Astrocyte (in vitro differentiated cells and primary cell): ENCODE measurements around the gene DGKI. TPM values are rescaled to one million over a fixed set of nuclear protein-coding genes. Genes with fewer than 3 reads are reported as not detected.
A peak's percentile ranks its signal among the peaks of the same experiment; 100 is the strongest.

Source experiments
- DNase-seq: peaks from one replicate; pipeline ENCODE4 v3.0.0-alpha.2; 2010; ENCODE audit warnings: low read depth
- FAIRE-seq: peaks from 2 replicates; lab custom pipeline; 2011; peaks lifted over from hg19 to GRCh38; lab: Jason Lieb, UNC
- H2AFZ ChIP-seq: 2 replicates; pipeline ENCODE4 v1.6.0; 2012; ENCODE audit warnings: low read depth, low read length, inconsistent platforms
- H3K27ac ChIP-seq: 2 replicates; pipeline ENCODE4 v1.5.1; 2011; ENCODE audit warnings: low read depth, low read length, inconsistent platforms
- H3K27me3 ChIP-seq: 2 replicates; pipeline ENCODE4 v1.6.0; 2011; ENCODE audit warnings: low read length, inconsistent platforms; ENCODE audit not compliant: insufficient read depth
- H3K36me3 ChIP-seq: 2 replicates; pipeline ENCODE4 v1.5.1; 2011; ENCODE audit warnings: low read length, inconsistent platforms; ENCODE audit not compliant: insufficient read depth
- H3K4me1 ChIP-seq: 2 replicates; pipeline ENCODE4 v1.5.1; 2011; ENCODE audit warnings: low read length, inconsistent platforms; ENCODE audit not compliant: insufficient read depth
- H3K4me2 ChIP-seq: 2 replicates; pipeline ENCODE4 v1.6.0; 2012; ENCODE audit warnings: low read length, inconsistent platforms
- H3K4me3 ChIP-seq: 2 replicates; pipeline ENCODE4 v1.5.1; 2011; ENCODE audit warnings: low read depth, mild to moderate bottlenecking, low read length, inconsistent platforms; ENCODE audit not compliant: insufficient read depth
- H3K79me2 ChIP-seq: 2 replicates; pipeline ENCODE4 v1.6.0; 2012; ENCODE audit warnings: mild to moderate bottlenecking, low read length, inconsistent platforms; ENCODE audit not compliant: insufficient read depth
- H3K9ac ChIP-seq: 2 replicates; pipeline ENCODE4 v1.6.0; 2012; ENCODE audit warnings: mild to moderate bottlenecking, low read length, inconsistent platforms
- H3K9me3 ChIP-seq: 2 replicates; pipeline ENCODE4 v1.5.1; 2012; ENCODE audit warnings: low read depth, mild to moderate bottlenecking, low read length, inconsistent platforms; ENCODE audit not compliant: insufficient read depth
- H4K20me1 ChIP-seq: 2 replicates; pipeline ENCODE4 v1.6.0; 2012; ENCODE audit warnings: low read length, inconsistent platforms; ENCODE audit not compliant: insufficient read depth
- H3K27ac Mint-ChIP-seq: one replicate; pipeline ENCODE4 v1.8.0; 2021; ENCODE audit warnings: mild to moderate bottlenecking, mixed read lengths; ENCODE audit not compliant: unreplicated experiment
- H3K27me3 Mint-ChIP-seq: one replicate; pipeline ENCODE4 v1.8.0; 2021; ENCODE audit warnings: low read depth, mixed read lengths; ENCODE audit not compliant: unreplicated experiment
- H3K36me3 Mint-ChIP-seq: one replicate; pipeline ENCODE4 v1.8.0; 2021; ENCODE audit warnings: low read depth, mixed read lengths; ENCODE audit not compliant: unreplicated experiment
- H3K4me1 Mint-ChIP-seq: one replicate; pipeline ENCODE4 v1.8.0; 2021; ENCODE audit warnings: low read depth, mixed read lengths; ENCODE audit not compliant: unreplicated experiment
- H3K4me3 Mint-ChIP-seq: one replicate; pipeline ENCODE4 v1.8.0; 2021; ENCODE audit warnings: mild to moderate bottlenecking, moderate library complexity, mixed read lengths; ENCODE audit not compliant: unreplicated experiment
- H3K9me3 Mint-ChIP-seq: one replicate; pipeline ENCODE4 v1.8.0; 2021; ENCODE audit warnings: mild to moderate bottlenecking, mixed read lengths; ENCODE audit not compliant: unreplicated experiment
- CTCF ChIP-seq: IDR thresholded peaks from 2 replicates; pipeline ENCODE4 v1.5.1; 2011; ENCODE audit warnings: low read depth, mild to moderate bottlenecking, inconsistent platforms, low read length, moderate library complexity; ENCODE audit not compliant: insufficient read depth
- EZH2 ChIP-seq: IDR thresholded peaks from 2 replicates; pipeline ENCODE4 v1.6.1; 2012; ENCODE audit warnings: mild to moderate bottlenecking, low read length, inconsistent platforms; ENCODE audit not compliant: insufficient read depth
- total RNA-seq: library from RNA; stranded (reverse); gene quantifications from 2 replicates; pipeline ENCODE4 v1.2.1, GENCODE V29; 2021

The DGKI gene
- total RNA-seq, 1 donor from 2014 or later = 6.3 TPM

GRCh38 chr7:137592232-137592896 is 254.4 kb downstream of the DGKI start:
- peaks cover 20% of the 10 kb centered on the region for H3K4me1 Mint-ChIP-seq
- H3K9me3 ChIP-seq = no peaks in the 10 kb centered on the region
- H2AFZ ChIP-seq = no peak overlapping the region
- H3K27me3 ChIP-seq = no peaks in the 10 kb centered on the region
- no peaks in the 10 kb centered on the region for H3K36me3 ChIP-seq
- H3K27me3 Mint-ChIP-seq = no peaks in the 10 kb centered on the region
- H3K4me3 ChIP-seq = no peak overlapping the region
- H4K20me1 ChIP-seq = no peaks in the 10 kb centered on the region
- no peak overlapping the region for H3K4me3 Mint-ChIP-seq
- peak; percentile 59 for DNase-seq
- peak overlapping the region; percentile 68 for H3K4me2 ChIP-seq
- H3K36me3 Mint-ChIP-seq = no peaks in the 10 kb centered on the region
- H3K27ac ChIP-seq = peak overlapping the region; percentile 86
- peaks cover 31% of the 10 kb centered on the region for H3K4me1 ChIP-seq
- H3K27ac Mint-ChIP-seq = no peak overlapping the region
- FAIRE-seq = peak; percentile 71
- peak overlapping the region; percentile 66 for H3K9ac ChIP-seq
- H3K9me3 Mint-ChIP-seq = no peaks in the 10 kb centered on the region
- TF ChIP-seq EZH2 = no peak
- peak; percentile 91 for TF ChIP-seq CTCF
- H3K79me2 ChIP-seq = no peaks in the 10 kb centered on the region

- Histone ChIP-seq H3K4me3 (peak overlapping the region; percentile 11), H3K9ac (peak overlapping the region; percentile 66), H3K27me3 (no peaks in the 10 kb centered on the region), H3K27ac (peak overlapping the region; percentile 86), H3K36me3 (no peaks in the 10 kb centered on the region), H4K20me1 (no peaks in the 10 kb centered on the region), H2AFZ (peak overlapping the region; percentile 67), H3K4me2 (peak overlapping the region; percentile 68), H3K79me2 (no peaks in the 10 kb centered on the region), H3K9me3 (no peaks in the 10 kb centered on the region), H3K4me1 (peaks cover 31% of the 10 kb centered on the region)
- Mint-ChIP-seq H3K4me3 (no peak overlapping the region), H3K27me3 (no peaks in the 10 kb centered on the region), H3K4me1 (peaks cover 20% of the 10 kb centered on the region), H3K9me3 (no peaks in the 10 kb centered on the region), H3K36me3 (no peaks in the 10 kb centered on the region), H3K27ac (no peak overlapping the region)
- DNase-seq (peak; percentile 75), FAIRE-seq (no peak)
- no peak for TF ChIP-seq CTCF
- no peak for TF ChIP-seq EZH2
These were observed 255.3 kb downstream of the DGKI start for GRCh38 chr7:137591421-137591837.

GRCh38 chr7:137590756-137591305 is 255.9 kb downstream of the DGKI start:
- H3K27ac Mint-ChIP-seq = no peak overlapping the region
- Histone ChIP-seq H3K4me2 (peak overlapping the region; percentile 68), H3K79me2 (no peaks in the 10 kb centered on the region), H3K4me1 (peaks cover 31% of the 10 kb centered on the region), H3K36me3 (no peaks in the 10 kb centered on the region), H2AFZ (peak overlapping the region; percentile 67), H3K27ac (peak overlapping the region; percentile 86), H4K20me1 (no peaks in the 10 kb centered on the region), H3K27me3 (no peaks in the 10 kb centered on the region), H3K4me3 (peak overlapping the region; percentile 11), H3K9me3 (no peaks in the 10 kb centered on the region), H3K9ac (peak overlapping the region; percentile 66)
- FAIRE-seq = no peak
- no peak for DNase-seq
- no peaks in the 10 kb centered on the region for H3K27me3 Mint-ChIP-seq
- no peaks in the 10 kb centered on the region for H3K36me3 Mint-ChIP-seq
- TF ChIP-seq EZH2 (no peak), CTCF (no peak)
- peaks cover 20% of the 10 kb centered on the region for H3K4me1 Mint-ChIP-seq
- H3K4me3 Mint-ChIP-seq = no peak overlapping the region
- H3K9me3 Mint-ChIP-seq = no peaks in the 10 kb centered on the region
